ENCODE results near the gene CIBAR2.

Gene CIBAR2

DNA sequence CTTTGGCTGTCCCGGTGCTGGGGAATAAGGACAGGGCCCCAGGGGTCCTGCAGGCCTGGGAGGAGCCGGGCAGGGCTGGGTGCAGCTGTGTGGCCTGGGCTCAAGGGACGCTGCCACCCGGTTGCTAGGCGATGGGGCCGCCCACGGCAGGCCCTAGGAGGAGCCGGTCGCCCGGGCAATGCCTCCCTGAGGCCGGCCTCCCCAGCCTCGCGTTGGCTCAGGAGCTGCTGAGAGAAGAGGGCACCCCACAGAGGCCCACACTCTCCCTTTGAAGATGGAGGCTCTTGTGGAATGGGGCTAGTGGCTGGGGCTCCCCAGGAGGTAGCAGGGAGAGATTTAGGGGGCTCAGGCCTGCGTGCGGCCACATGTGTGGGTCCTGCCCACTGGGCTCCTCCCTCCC, at the start of gene CIBAR2:
Gene CIBAR2 (minus strand): TSS at position 109 of the 400 bp plus-strand sequence. CDS start 120 bp downstream, outside the sequence.
- no peak for DNase-seq

DNA sequence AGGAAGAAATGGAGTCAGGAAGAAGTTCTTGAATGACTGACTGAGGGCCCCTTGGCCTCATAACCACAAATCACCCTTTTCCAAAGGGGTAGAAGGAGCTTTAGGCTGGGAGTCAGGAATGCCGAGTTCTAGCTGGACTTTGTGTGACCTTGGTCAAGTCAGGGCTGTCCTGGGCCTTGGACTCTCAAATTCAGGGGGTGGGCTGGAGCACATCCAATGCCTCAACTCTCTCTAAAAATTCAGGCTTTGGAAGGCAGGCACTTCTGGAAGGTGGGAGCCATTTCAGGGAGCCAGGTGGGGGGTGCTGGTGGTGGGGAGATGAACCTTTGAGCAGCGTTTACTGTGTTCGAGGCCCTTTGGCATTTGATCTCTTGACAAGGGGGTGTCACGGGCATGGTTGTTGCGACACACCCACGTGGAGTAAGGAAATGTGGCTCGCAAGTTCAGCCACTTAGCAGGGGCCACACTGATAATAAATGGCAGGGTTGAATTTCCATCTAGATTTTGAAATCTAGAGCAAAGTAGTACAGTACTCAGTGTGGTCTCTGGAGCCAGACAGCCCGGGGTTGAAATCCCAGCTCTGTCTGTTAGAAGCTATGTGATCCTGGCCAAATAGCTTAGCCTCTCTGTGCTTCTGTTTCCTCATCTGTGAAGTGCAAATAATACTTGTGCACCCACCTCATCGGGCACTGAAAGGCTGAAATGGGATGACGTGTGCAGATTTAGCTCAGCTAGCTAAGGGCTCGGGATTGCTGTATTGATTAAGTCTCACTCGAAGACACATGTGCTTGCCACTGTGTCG, 47.1 kb upstream of the CIBAR2 start:
- DNase-seq, result no peak

GRCh38 chr16:85158743-85159178, 46.5 kb upstream of the CIBAR2 start:
- no peak for DNase-seq

GRCh38 chr16:85157813-85158742, 45.8 kb upstream of the CIBAR2 start:
- peak; percentile 13 for DNase-seq

GRCh38 chr16:85157372-85157771, 45.1 kb upstream of the CIBAR2 start:
- no peak for DNase-seq

GRCh38 chr16:85156869-85157268, 44.6 kb upstream of the CIBAR2 start:
- DNase-seq, result no peak

DNA sequence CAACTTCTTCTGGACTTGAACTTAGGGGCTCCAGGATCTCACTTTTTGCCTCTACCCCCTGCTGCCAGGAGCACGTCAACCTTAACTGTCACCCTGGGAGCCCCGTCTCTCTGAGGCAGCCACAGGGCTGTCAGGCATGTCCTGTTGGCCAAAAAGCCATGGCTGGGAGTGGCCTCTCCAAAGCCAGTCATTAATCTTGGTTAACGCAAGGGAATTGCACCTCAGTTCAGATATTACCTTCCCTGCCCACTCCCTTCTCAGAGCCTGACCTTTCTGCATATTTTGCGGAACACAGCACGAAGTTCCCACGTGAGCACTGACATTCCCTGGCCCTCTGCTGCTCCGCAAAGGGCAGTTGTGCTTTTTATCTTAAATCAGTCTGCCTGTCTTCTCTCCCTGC, 44.2 kb upstream of the CIBAR2 start:
- no peak for DNase-seq

GRCh38 chr16:85153656-85154091, 41.4 kb upstream of the CIBAR2 start:
- no peak for DNase-seq

DNA sequence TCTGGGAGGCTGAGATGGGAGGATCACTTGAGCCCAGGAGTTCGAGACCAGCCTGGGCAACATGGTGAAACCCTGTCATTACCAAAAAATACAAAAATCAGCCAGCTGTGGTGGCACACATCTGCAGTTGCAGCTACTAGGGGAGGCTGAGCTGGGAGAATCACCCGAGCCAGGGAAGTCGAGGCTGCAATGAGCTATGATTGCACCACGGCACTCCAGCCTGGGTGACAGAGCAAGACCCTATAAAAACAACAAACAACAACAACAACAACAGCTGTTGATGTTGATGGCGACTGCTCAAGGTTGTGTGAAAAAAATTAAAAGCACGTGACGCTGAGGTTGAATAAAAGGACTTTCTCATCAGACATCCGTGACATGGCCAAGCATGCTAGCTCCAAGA, 40.8 kb upstream of the CIBAR2 start:
- DNase-seq, result no peak

DNA sequence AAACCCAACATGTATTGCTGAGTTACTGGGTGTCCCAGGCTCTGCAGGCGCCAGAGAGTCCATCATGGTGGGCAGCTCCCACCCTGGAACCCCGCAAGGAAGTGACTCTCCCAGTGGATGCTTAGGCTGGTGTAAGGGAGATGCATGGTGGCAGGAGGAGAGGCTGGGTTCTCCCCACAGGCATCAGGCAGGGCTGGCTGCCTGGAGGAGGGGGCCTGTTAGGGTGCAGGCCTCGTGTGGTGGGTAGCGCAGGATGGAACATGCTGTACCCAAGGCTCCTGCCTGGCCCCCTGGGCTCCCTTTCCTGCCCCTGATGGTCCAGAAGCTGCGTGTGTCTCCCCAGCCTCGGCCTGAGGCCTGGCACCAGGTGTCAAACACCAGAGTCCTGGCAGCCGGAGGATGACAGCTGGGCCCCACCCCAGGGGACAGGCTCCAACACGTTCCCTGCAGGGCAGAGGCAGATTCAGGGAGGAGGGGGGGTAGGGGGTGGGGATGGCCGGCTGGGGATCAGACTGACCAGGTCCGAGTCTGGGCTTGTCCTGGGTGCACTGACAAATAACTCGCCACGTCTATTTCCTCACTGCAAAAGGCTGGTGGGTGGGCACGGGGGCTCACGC, 40.2 kb upstream of the CIBAR2 start:
- no peak for DNase-seq

GRCh38 chr16:85151603-85152413, 39.5 kb upstream of the CIBAR2 start:
- no peak for DNase-seq

- no peak for DNase-seq
Measured at GRCh38 chr16:85151079-85151602, 38.9 kb upstream of the CIBAR2 start.

DNA sequence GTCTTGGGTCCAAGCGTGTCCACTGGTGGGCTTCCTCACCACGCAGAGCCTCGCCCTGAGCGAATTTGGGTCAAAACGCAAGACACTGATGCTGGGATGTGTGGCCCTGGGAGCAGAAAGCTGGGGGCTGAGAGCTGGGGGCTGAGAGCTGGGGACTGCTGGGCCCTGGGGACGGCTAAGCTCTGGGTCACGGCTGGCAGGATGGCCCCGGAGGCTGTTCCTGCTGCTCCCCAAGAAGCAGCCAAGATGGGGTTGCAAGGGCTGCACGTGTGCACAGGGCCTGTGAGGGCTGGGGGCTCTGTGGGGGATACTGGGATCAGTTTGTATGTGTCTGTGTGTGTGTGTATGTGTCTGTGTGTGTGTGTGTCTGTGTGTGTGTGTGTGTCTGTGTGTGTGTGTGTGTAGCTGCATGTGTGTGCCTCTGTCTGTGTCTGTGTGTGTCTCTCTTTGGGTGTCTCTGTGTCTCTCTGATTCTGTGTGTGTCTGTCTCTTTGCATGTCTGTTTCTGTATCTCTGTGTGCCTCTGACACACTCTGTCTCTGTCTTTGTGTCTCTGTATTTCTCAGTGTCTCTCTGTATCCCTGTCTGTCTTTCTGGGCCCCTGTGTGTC, 38.2 kb upstream of the CIBAR2 start:
- no peak for DNase-seq

DNA sequence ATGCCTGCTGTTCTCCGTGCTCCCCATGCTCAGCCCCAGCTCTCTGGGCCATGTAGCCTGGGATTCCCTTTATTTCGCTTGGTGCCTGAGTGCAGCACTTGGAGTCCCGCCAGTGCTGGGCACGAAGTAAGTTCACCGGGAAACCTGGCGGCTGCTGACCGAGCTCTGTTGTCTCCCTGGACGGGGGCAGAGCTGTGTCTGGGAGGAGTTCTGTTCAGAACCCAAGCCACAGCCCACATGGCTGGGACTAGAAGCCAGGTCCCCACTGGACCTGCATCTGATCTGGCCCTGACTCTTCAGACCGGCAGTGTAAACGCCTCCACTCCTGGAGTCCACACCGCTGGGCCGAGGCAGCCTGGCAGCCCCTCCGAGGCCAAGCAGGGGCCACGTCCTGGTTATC, 37.5 kb upstream of the CIBAR2 start:
- DNase-seq, result no peak

DNA sequence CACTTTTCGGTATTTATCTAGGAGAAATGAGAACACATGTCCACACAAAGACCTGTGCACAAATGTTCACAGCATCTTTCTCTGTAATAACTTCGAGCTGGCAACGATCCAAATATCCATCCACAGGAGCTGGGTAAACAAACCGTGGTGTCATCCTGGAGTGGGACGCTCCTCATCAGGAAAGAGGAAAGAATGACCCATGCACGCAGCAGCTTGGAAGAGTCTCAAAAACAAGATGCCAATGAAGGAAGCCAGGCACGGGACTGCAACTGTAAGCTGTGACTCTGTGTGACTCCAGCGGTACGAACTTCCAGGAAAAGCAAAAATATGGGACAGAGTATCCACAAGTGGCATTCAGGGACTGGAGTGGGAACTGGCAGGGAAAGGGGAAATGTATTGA, 36.7 kb upstream of the CIBAR2 start:
- DNase-seq, result no peak

DNA sequence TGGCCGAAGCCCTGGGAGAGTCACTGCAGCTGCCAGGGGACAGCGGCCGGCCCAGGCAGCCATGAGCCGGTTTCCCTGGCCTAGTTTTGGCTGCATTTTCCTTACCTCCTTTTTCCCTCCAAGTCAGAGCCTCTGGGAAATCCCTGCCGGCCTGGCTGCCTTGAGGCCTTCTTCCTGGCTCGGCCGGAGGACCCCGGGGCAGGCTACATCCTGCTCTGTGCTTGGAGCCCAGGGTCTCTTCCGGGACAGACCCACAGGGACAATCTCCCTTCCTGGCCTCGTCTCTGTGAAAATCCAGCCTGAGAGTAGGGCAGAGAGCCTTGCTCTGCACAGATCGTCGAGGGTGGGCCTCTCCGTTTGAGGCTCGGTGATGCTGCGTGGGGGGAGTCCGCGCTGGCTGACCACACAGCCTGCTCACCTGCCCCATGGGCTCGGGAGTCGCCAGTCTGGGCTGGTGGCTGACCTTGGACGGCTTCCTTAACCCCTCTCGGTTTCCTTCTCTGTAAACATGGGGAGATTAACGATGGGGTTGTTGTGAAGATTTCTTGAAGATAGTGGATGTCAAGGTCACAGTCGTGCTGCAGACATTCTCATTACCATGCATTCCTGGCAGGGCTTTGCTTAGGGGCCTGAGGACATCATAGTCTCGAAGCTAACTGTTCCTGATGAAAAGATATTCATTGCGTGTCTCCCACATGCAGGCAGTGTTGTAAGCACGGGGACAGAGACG, 34.8 kb upstream of the CIBAR2 start:
- no peak for DNase-seq

- no peak for DNase-seq
Measured at GRCh38 chr16:85146532-85146797, 34.2 kb upstream of the CIBAR2 start.

- DNase-seq, result no peak
Measured at GRCh38 chr16:85145734-85146531, 33.7 kb upstream of the CIBAR2 start.

DNA sequence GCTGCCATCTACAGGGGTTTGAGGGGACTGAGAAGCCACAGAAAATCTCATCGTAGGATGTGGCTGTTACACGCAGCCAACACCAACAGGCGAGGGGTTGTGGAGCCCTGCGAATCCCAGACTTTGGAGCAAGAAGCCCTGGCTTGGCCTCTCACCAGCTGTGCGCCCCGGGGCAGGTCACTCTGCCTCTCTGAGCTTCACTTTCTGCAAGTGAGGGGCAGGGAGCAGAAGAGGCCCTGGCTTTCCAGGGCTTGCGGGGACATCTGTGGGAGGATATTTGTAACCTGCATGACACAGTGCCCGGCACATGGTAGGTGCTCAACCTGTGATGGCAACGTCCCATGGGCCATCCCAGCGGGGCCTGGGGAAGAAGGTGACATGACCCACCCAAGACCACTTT, 32.9 kb upstream of the CIBAR2 start:
- no peak for DNase-seq
